SK-N-MC (cell line): Measurements from ENCODE around the gene BEAN1.

Source experiments
- DNase-seq: peaks from one replicate; pipeline ENCODE4 v3.0.0-alpha.2; 2011; ENCODE audit warnings: low read depth, low spot score
- H3K27ac ChIP-seq: fragments of 200-600 bp; sonication (generic); 2 replicates; pipeline ENCODE4 v1.5.1; 2016; ENCODE audit warnings: mixed run types
- H3K36me3 ChIP-seq: fragments of 200-600 bp; sonication (generic); 2 replicates; pipeline ENCODE4 v1.6.1; 2017; ENCODE audit warnings: antibody characterized with exemption, low read length, mixed read lengths; ENCODE audit not compliant: insufficient read depth
- H3K4me3 ChIP-seq: fragments of 200-600 bp; sonication (generic); 2 replicates; pipeline ENCODE4 v1.5.1; 2016
- H3K9ac ChIP-seq: fragments of 200-600 bp; sonication (generic); 2 replicates; pipeline ENCODE4 v1.8.0; 2017; ENCODE audit warnings: mixed run types, mixed read lengths; ENCODE audit not compliant: insufficient read length
- H3K9me3 ChIP-seq: fragments of 200-600 bp; sonication (generic); 2 replicates; pipeline ENCODE4 v1.6.1; 2017; ENCODE audit warnings: low read depth, mild to moderate bottlenecking, antibody characterized with exemption, low read length, moderate library complexity, mixed read lengths
- EZH2 ChIP-seq: fragments of 200-600 bp; sonication (generic); IDR thresholded peaks from one replicate; pipeline ENCODE4 v1.6.1; 2017; ENCODE audit warnings: antibody characterized with exemption
- FOXP2 ChIP-seq: optimal IDR thresholded peaks from 2 replicates; pipeline ENCODE3; 2011; ENCODE audit warnings: mild to moderate bottlenecking, moderate library complexity; ENCODE audit not compliant: insufficient read depth; ENCODE audit errors: extremely low read length, control extremely low read depth
- POLR2AphosphoS5 ChIP-seq: IDR thresholded peaks from 2 replicates; pipeline ENCODE4 v1.6.1; 2012; ENCODE audit warnings: mild to moderate bottlenecking, low read depth, low read length, borderline replicate concordance

The BEAN1 gene

DNA sequence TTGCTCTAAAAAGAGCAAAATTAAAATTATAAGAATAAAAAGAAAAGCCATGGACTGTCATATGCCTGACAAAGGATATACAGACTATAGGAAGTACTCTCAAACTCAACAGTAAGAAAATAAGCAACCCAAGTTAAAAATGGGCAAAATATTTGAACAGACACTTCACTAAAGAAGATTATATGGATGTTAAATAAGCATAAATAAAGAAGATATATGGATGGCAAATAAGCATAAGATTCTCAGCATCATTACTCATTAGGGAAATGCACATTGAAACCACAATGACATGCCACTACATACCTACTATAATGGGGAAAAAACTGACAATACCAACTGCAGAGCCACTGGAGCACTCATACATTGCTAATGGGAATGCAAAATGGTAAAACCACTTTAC lies 14.9 kb upstream of the BEAN1 start:
- Histone ChIP-seq H3K27ac (no peak overlapping the region), H3K4me3 (no peak overlapping the region), H3K36me3 (no peaks in the 10 kb centered on the region), H3K9me3 (no peaks in the 10 kb centered on the region), H3K9ac (no peak overlapping the region)
- TF ChIP-seq POLR2AphosphoS5 (no peak), EZH2 (no peak), FOXP2 (no peak)
- no peak for DNase-seq

GRCh38 chr16:66414891-66415290 lies 12.2 kb upstream of the BEAN1 start:
- no peak for DNase-seq
- no peak overlapping the region for H3K9ac ChIP-seq
- no peak overlapping the region for H3K4me3 ChIP-seq
- no peaks in the 10 kb centered on the region for H3K36me3 ChIP-seq
- TF ChIP-seq FOXP2: no peak
- TF ChIP-seq EZH2: no peak
- TF ChIP-seq POLR2AphosphoS5: no peak
- no peaks in the 10 kb centered on the region for H3K9me3 ChIP-seq
- H3K27ac ChIP-seq: no peak overlapping the region

GRCh38 chr16:66416136-66416535 lies 11.0 kb upstream of the BEAN1 start:
- Histone ChIP-seq H3K9me3 (no peaks in the 10 kb centered on the region), H3K4me3 (no peak overlapping the region), H3K36me3 (no peaks in the 10 kb centered on the region), H3K9ac (no peak overlapping the region), H3K27ac (no peak overlapping the region)
- no peak for DNase-seq
- TF ChIP-seq FOXP2: no peak
- no peak for TF ChIP-seq POLR2AphosphoS5
- TF ChIP-seq EZH2: no peak

DNA sequence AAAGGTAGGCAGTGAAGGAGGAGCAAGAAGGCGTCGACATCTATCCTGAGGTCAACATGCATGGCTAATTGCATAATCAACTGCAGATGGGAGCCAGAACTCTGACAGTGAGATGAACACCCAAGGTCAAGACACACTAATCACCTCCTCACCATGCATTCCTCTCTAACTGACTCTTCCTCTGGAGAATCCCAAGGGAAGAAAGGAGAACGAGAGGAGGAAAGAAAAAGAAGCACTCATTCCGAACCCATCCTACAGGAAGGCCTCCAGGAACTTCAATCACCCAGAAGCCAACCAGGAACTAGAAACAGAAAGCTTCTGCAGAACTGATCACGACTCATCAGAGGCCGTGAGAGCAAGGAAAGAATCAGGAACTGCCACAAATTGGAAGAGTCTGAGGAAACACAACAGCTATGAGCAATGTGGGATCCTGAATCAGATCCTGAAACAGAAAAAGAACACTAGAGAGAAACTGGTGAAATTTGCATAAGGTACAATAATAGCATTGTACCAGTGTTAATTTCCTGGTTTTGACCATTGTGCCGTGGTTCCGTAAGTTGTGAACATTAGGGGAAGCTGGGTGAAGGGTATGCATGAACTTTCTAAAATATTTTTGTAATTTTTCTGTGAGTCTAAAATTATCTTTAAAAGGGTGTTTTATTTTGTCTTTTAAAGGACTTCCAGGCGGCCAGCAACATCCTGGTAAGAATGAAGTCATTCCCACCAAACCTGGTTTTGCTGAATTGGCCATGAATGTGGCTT lies 10.0 kb upstream of the BEAN1 start:
- Histone ChIP-seq H3K9me3 (no peaks in the 10 kb centered on the region), H3K9ac (no peak overlapping the region), H3K27ac (no peak overlapping the region), H3K36me3 (no peaks in the 10 kb centered on the region), H3K4me3 (no peak overlapping the region)
- no peak for DNase-seq
- TF ChIP-seq POLR2AphosphoS5 (no peak), FOXP2 (no peak), EZH2 (no peak)

DNA sequence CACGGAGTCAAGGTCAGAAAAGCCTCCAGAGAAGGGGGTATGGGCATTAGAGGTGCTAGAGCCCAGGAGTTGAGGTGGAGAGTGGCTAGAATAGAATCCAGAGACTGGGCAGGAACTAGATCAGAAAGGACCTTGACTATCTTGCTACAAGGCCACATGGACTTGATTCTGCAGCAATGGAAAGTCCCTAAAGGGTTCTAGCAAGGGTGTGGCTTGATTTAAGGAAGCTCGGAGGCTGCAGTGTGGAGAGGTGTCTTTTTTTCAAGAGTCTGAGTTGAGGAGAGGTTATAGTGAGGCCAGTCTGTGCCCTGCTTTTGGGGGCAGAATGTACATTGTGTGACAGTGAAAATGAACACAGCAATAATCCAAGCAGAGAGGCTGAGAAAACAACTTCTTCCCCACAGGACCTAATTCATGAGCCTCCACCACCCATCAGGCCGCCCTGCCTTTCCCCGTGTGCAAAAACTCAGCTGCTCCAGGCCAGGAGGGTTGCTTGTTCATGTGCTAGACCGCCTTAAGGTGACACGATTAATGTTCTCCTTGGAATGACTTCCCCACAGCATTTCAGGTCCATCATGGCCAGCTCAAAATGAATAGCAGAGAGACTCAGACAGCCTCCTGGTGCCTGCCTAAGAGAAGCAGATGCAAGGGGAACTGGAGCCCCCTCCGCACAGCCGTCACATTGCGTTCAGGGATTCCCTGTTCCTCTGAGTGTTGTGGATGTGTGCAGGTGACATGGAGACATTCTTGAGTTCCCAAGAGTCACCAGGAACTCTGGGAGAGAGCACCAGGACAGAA lies 8.7 kb upstream of the BEAN1 start:
- Histone ChIP-seq H3K9ac (no peak overlapping the region), H3K4me3 (no peak overlapping the region), H3K36me3 (no peaks in the 10 kb centered on the region), H3K9me3 (no peaks in the 10 kb centered on the region), H3K27ac (no peak overlapping the region)
- DNase-seq: no peak
- TF ChIP-seq FOXP2 (no peak), POLR2AphosphoS5 (no peak), EZH2 (no peak)

DNA sequence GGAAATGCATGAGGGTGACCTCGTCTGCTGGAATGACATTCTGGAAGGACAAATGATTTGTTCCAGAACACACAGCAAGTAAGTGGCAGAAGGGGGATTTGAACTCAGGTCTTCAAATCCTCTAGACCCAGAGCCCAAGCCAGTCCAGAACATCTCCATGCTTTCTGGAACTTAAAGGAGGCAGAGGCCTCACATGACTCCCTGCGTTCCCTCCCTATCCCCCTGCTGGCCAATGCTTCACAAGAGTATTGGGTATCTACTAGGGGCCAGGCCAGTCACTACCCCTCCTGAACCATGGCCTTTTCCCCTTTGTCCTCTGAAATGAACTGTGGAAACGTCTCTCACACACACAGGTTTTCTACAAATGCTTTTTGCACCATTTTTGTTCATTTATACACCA lies 7.6 kb upstream of the BEAN1 start:
- DNase-seq: no peak

DNA sequence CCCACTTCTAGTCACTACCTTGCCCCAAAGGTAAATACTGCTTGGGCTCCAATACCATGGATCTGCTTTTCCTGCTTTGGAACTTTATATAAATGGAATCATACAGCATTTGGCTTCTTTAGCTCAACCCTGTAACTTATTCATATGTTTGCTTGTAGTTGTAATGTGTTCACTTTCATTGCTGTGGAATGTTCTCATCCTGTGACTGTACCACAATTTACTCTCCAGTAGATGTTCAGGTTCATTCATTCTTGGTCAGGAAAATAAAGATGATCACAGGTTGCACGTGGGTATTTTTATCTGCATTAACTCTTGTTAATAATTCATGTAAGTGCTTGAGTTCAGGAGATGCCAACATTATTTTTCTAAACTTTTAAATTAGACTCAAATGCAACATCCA lies 6.7 kb upstream of the BEAN1 start:
- Histone ChIP-seq H3K4me3 (no peak overlapping the region), H3K36me3 (no peaks in the 10 kb centered on the region), H3K9me3 (no peaks in the 10 kb centered on the region), H3K9ac (no peak overlapping the region), H3K27ac (no peak overlapping the region)
- no peak for TF ChIP-seq POLR2AphosphoS5
- DNase-seq: no peak

More for the DNA sequence above, 7.6 kb upstream of the BEAN1 start:
- H3K36me3 ChIP-seq: no peaks in the 10 kb centered on the region
- H3K9ac ChIP-seq: no peak overlapping the region
- H3K4me3 ChIP-seq: no peak overlapping the region
- no peak for TF ChIP-seq FOXP2
- TF ChIP-seq EZH2: no peak
- TF ChIP-seq POLR2AphosphoS5: no peak
- no peaks in the 10 kb centered on the region for H3K9me3 ChIP-seq
- H3K27ac ChIP-seq: no peak overlapping the region

DNA sequence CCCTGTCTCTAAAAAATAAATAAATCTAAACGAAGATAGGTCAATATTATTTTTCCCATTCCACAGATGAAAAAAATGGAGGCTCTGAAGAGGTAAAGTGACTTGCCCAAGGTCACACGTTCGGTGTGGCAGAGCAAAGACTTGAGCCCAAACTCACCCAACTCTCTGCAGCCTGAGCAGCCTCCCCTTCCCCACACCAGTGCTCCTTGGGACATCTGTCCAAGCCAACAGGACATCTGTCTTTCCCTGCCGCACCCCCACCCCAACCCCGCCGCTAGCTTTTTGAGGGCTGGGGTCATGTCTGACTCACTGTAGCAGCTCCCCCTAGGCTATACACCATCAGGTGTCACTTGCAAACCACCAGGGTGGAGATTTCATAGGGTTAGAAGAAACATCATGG lies 5.2 kb upstream of the BEAN1 start:
- H3K27ac ChIP-seq: no peak overlapping the region
- DNase-seq: no peak
- no peaks in the 10 kb centered on the region for H3K9me3 ChIP-seq
- no peak overlapping the region for H3K9ac ChIP-seq
- H3K36me3 ChIP-seq: no peaks in the 10 kb centered on the region
- TF ChIP-seq FOXP2 (no peak), POLR2AphosphoS5 (no peak), EZH2 (no peak)
- H3K4me3 ChIP-seq: no peak overlapping the region
